HEK293 (cell line): ENCODE data around the gene CDC25C.

Experiments used
- BCL6B ChIP-seq: fragments of 450-650 bp; formaldehyde crosslinking; IDR thresholded peaks from 2 replicates; pipeline ENCODE4 v1.5.1; 2017; ENCODE audit warnings: missing biosample characterization, missing genetic modification characterization
- ELK4 ChIP-seq: IDR thresholded peaks from 2 replicates; pipeline ENCODE4 v1.6.1; 2011; ENCODE audit warnings: mild to moderate bottlenecking, low read depth, low read length, borderline replicate concordance
- GLI4 ChIP-seq: fragments of 450-650 bp; formaldehyde crosslinking; IDR thresholded peaks from 2 replicates; pipeline ENCODE4 v1.5.1; 2016; ENCODE audit warnings: missing biosample characterization, missing genetic modification characterization
- GLIS2 ChIP-seq: fragments of 450-650 bp; formaldehyde crosslinking; IDR thresholded peaks from 2 replicates; pipeline ENCODE4 v1.5.1; 2016; ENCODE audit warnings: missing biosample characterization, missing genetic modification characterization
- KLF10 ChIP-seq: fragments of 450-650 bp; IDR thresholded peaks from 2 replicates; pipeline ENCODE4 v1.5.1; 2018; ENCODE audit warnings: missing biosample characterization, mild to moderate bottlenecking, missing genetic modification characterization
- PRDM6 ChIP-seq: fragments of 450-650 bp; formaldehyde crosslinking; IDR thresholded peaks from 2 replicates; pipeline ENCODE4 v1.5.1; 2017; ENCODE audit warnings: missing biosample characterization, missing genetic modification characterization
- TSHZ1 ChIP-seq: fragments of 450-650 bp; formaldehyde crosslinking; IDR thresholded peaks from 2 replicates; pipeline ENCODE4 v1.5.1; 2016; ENCODE audit warnings: missing biosample characterization, missing genetic modification characterization, borderline replicate concordance
- WT1 ChIP-seq: fragments of 450-650 bp; formaldehyde crosslinking; IDR thresholded peaks from 2 replicates; pipeline ENCODE4 v1.5.1; 2016; ENCODE audit warnings: missing biosample characterization, missing genetic modification characterization
- ZBTB17 ChIP-seq: fragments of 450-650 bp; formaldehyde crosslinking; IDR thresholded peaks from 2 replicates; pipeline ENCODE4 v1.5.1; 2016; ENCODE audit warnings: missing biosample characterization, missing genetic modification characterization
- ZBTB44 ChIP-seq: fragments of 450-650 bp; IDR thresholded peaks from 2 replicates; pipeline ENCODE4 v1.5.1; 2018; ENCODE audit warnings: missing biosample characterization, mild to moderate bottlenecking, missing genetic modification characterization
- ZBTB7A ChIP-seq: fragments of 450-650 bp; formaldehyde crosslinking; IDR thresholded peaks from 2 replicates; pipeline ENCODE4 v1.5.1; 2016; ENCODE audit warnings: low read depth, missing biosample characterization, missing genetic modification characterization
- ZBTB8A ChIP-seq: fragments of 450-650 bp; formaldehyde crosslinking; IDR thresholded peaks from 2 replicates; pipeline ENCODE4 v1.5.1; 2016; ENCODE audit warnings: missing biosample characterization, missing genetic modification characterization
- ZNF18 ChIP-seq: fragments of 450-650 bp; formaldehyde crosslinking; IDR thresholded peaks from 2 replicates; pipeline ENCODE4 v1.5.1; 2016; ENCODE audit warnings: missing biosample characterization, missing genetic modification characterization
- ZNF19 ChIP-seq: fragments of 450-650 bp; formaldehyde crosslinking; IDR thresholded peaks from 2 replicates; pipeline ENCODE4; 2016; ENCODE audit warnings: missing biosample characterization, missing genetic modification characterization, low read depth
- ZNF202 ChIP-seq: fragments of 450-650 bp; formaldehyde crosslinking; IDR thresholded peaks from 2 replicates; pipeline ENCODE4 v1.5.1; 2016; ENCODE audit warnings: missing biosample characterization, missing genetic modification characterization, borderline replicate concordance
- ZNF341 ChIP-seq: fragments of 450-650 bp; formaldehyde crosslinking; IDR thresholded peaks from 2 replicates; pipeline ENCODE4; 2016; ENCODE audit warnings: low read depth, missing biosample characterization, missing genetic modification characterization
- ZNF518A ChIP-seq: fragments of 450-650 bp; formaldehyde crosslinking; conservative IDR thresholded peaks from 2 replicates; pipeline ENCODE4 v1.5.1; 2016; ENCODE audit warnings: low read depth, missing biosample characterization, missing genetic modification characterization
- ZNF580 ChIP-seq: fragments of 450-650 bp; formaldehyde crosslinking; IDR thresholded peaks from 2 replicates; pipeline ENCODE4 v1.5.1; 2016; ENCODE audit warnings: missing biosample characterization, missing genetic modification characterization
- ZNF610 ChIP-seq: fragments of 450-650 bp; formaldehyde crosslinking; IDR thresholded peaks from 2 replicates; pipeline ENCODE4 v1.5.1; 2016; ENCODE audit warnings: missing biosample characterization, missing genetic modification characterization, borderline replicate concordance
- ZNF843 ChIP-seq: fragments of 450-650 bp; formaldehyde crosslinking; IDR thresholded peaks from 2 replicates; pipeline ENCODE4 v1.5.1; 2016; ENCODE audit warnings: missing biosample characterization, missing genetic modification characterization
- ZSCAN30 ChIP-seq: fragments of 450-650 bp; IDR thresholded peaks from 2 replicates; pipeline ENCODE4 v1.5.1; 2018; ENCODE audit warnings: missing biosample characterization, mild to moderate bottlenecking, missing genetic modification characterization, moderate library complexity

CDC25C gene

GRCh38 chr5:138275379-138275782 is 56.2 kb downstream of the CDC25C start (continued):
- TF ChIP-seq ZBTB44 (tag by site-specific recombination): peak; percentile 76
- TF ChIP-seq ZBTB17 (tag by site-specific recombination): no peak
- peak; percentile 92 for TF ChIP-seq PRDM6 (tag by site-specific recombination)
- peak; percentile 24; the same call in 1 of the 2 replicates for TF ChIP-seq GLIS2 (tag by site-specific recombination)
- peak; percentile 64; the same call in 1 of the 2 replicates for TF ChIP-seq TSHZ1
- peak; percentile 97 for TF ChIP-seq ZSCAN30
- peak; percentile 93 for TF ChIP-seq ZNF843
- TF ChIP-seq ZNF202 (tag by site-specific recombination): no peak
- TF ChIP-seq WT1 (tag by site-specific recombination): peak; percentile 96
- no peak for TF ChIP-seq BCL6B (tag by site-specific recombination)
- TF ChIP-seq ZNF610: peak; percentile 74; the same call in 1 of the 2 replicates
- TF ChIP-seq ELK4: no peak
- TF ChIP-seq ZNF518A (tag by site-specific recombination): peak; percentile 28; the same call in 1 of the 2 replicates
- no peak for TF ChIP-seq GLI4 (tag by site-specific recombination)
- peak; percentile 67; the same call in 1 of the 2 replicates for TF ChIP-seq ZNF580 (tag by site-specific recombination)
- TF ChIP-seq KLF10 (tag by site-specific recombination): peak; percentile 58; the same call in 1 of the 2 replicates
- no peak for TF ChIP-seq ZBTB7A (tag by site-specific recombination)
- TF ChIP-seq ZNF18 (tag by site-specific recombination): peak; percentile 81
- no peak for TF ChIP-seq ZNF19 (tag by site-specific recombination)
- TF ChIP-seq ZNF341: peak; percentile 95
- TF ChIP-seq ZBTB8A (tag by site-specific recombination): peak; percentile 90
